Cardiac fibroblast (primary cell): ENCODE data around the gene MACROD2.

Source experiments
- DNase-seq, 2 donors: peaks; one replicate each; pipeline versions ENCODE4 v3.0.0 to v3.0.0-alpha.2; 2010; ENCODE audit warnings: low read depth in 2 of 2
- H3K4me3 ChIP-seq, 2 donors: replicated peaks in 1 of 2; 1 replicate in 1 of 2; 2 replicates in 1 of 2; pipeline ENCODE4 v1.5.1; 2011; ENCODE audit warnings: low read depth in 2 of 2, low read length in 2 of 2, mild to moderate bottlenecking in 2 of 2, moderate library complexity in 1 of 2
- TF ChIP-seq, protein P1 (sequence below): IDR thresholded peaks from one replicate; pipeline ENCODE4 v1.5.1; 2011; ENCODE audit warnings: low read depth, mild to moderate bottlenecking, low read length, inconsistent platforms

The MACROD2 gene

DNA sequence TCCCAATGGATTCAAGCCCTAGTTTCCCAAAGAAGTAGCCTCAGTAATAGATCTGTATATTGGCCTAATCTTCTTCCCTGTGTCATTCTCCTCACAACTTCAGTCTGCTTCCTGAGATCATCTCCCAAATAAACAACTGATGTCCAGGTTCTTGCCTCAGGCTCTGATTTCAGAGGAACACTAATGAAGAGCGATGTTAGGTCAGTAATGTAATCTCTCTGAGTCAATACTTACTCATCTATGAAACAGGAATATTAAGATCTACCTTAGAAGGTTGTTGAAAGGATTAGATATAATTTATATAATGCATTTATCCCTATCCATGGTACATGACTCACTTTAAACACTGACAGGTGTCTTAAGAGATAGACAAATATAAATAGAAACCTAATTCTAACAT lies 588.1 kb downstream of the MACROD2 start:
- TF ChIP-seq, protein P1, sequence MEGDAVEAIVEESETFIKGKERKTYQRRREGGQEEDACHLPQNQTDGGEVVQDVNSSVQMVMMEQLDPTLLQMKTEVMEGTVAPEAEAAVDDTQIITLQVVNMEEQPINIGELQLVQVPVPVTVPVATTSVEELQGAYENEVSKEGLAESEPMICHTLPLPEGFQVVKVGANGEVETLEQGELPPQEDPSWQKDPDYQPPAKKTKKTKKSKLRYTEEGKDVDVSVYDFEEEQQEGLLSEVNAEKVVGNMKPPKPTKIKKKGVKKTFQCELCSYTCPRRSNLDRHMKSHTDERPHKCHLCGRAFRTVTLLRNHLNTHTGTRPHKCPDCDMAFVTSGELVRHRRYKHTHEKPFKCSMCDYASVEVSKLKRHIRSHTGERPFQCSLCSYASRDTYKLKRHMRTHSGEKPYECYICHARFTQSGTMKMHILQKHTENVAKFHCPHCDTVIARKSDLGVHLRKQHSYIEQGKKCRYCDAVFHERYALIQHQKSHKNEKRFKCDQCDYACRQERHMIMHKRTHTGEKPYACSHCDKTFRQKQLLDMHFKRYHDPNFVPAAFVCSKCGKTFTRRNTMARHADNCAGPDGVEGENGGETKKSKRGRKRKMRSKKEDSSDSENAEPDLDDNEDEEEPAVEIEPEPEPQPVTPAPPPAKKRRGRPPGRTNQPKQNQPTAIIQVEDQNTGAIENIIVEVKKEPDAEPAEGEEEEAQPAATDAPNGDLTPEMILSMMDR = no peak
- no peak for DNase-seq
- no peak overlapping the region for H3K4me3 ChIP-seq

DNA sequence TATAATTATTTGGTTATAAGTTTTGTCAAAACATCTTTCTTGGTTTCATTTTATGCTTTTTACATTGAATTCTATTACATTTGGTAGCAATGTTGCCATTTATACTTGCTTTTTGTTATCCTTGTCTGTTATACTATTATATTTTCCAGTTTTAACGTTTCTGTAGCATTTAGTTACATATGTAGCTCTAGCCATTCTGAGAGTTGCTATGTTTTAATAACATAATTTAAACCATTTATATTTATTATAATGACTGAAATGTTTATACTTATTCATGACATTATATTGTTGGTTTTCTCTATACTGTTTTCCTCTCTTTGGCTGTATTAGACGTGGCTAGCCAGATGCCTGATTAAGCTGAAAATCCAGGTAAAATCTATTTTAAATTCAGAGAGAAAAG lies 594.1 kb downstream of the MACROD2 start:
- TF ChIP-seq, protein P1 = no peak
- no peak for DNase-seq
- no peak overlapping the region for H3K4me3 ChIP-seq

DNA sequence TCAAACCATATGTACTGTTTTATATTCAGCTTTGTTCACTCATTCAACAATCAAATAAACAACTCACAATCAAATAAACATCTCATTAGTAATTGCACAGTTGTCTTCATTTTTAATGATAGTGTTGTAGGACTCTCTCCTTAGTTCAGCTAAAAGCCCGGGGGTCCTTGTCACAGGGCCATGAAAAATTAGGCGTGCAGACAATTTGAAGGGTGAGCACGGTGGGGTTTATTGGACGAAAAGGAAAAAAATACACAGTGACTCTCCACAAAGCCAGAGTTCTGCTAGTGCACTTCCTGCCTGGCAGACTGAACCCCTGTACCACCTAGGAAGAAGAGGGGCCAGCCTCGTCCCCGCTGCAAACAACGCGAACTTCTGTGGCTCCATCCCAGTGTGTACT lies 599.7 kb downstream of the MACROD2 start:
- H3K4me3 ChIP-seq = no peak overlapping the region
- TF ChIP-seq, protein P1 = no peak
- no peak for DNase-seq

DNA sequence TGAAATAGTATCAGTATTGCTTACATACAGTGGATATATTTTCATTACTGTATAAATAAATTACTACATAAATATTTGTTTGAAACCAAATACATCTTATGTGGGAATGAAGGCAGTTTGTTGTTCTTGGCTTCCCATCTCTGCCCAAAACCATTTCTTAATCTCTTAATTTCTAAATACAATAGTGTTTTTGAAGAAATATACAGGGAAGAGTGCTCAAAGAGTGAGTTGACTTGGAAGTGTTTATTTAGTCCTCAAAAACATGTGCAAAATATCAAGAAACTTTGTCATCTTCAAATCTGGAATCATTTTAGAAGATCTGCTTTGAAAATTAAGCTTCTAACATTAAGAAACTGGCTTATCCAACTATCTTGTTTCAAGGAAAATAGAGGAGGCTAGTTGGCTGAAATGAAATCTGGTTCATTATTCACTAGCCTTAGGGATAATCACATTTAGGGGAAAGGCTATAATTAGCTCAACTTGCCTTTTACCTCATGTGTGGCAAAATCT lies 601.9 kb downstream of the MACROD2 start:
- DNase-seq = no peak

DNA sequence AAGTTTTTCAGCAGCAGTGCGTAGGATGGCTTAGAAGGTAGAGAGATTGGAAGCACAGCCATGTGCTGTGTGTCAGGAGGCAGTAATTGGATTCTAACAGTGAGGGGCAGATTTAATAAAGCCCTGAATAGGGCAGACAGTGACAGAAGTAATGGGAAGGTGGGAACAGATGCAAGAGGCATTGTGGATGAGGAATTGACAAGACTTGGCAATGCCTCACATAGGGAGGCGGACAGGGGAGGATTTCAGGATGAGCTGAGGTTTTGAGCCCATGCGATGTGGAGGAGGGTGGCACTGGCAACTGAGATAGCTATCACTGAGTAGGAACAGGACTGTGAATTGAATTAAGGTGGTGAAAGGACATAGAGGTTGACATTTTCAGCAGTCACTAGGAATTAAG lies 604.3 kb downstream of the MACROD2 start:
- no peak for DNase-seq
- no peak overlapping the region for H3K4me3 ChIP-seq
- TF ChIP-seq, protein P1 = no peak

More for the DNA sequence above, 601.9 kb downstream of the MACROD2 start:
- no peak overlapping the region for H3K4me3 ChIP-seq
- TF ChIP-seq, protein P1 = no peak

DNA sequence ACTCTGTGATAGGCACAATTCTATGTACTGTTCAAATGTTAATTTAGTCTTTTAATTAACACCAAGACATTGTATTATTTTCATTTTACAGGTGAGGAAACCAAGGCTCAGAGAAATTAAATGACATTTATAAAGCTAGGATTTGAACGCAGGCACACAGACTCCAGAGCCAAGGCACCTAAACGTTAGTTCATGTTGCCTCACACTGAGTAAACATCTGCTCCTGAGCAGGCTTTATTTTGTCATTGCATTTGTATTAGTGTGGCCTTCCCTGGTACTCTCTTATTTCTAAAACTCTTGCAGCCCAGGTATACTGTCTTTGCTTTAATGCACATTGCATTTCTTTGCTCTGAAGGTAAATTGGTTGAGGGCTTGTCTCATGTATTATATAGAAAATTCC lies 605.2 kb downstream of the MACROD2 start:
- DNase-seq = no peak
- TF ChIP-seq, protein P1 = no peak
- no peak overlapping the region for H3K4me3 ChIP-seq

DNA sequence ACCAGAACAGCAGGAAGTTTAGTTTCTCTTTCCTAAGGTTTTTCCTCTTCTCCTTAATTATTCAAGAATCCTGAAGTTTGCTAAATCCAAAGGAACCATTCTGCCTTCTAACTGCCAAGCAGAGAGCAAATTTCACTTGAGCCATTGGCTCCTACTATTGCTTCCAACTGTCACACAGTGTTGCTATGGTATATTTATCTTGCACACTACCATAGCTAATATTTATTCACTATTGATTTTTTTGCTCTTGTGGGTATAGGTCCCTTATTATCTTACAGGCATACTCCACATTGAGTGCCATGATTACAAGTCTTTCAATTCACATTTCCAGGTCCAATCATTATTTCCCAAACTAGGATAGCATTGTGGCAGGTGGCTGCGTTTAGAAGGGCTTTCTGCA lies 608.8 kb downstream of the MACROD2 start:
- DNase-seq = no peak
- no peak overlapping the region for H3K4me3 ChIP-seq
- TF ChIP-seq, protein P1 = no peak
